DND-41 (cell line): ENCODE measurements around the gene TBPL2.

ENCODE experiments used
- CTCF ChIP-seq: IDR thresholded peaks from 2 replicates; pipeline ENCODE4 v1.5.1; 2012; ENCODE audit warnings: borderline replicate concordance, low read length, moderate library complexity, mild to moderate bottlenecking; ENCODE audit not compliant: poor library complexity, severe bottlenecking; ENCODE audit errors: extremely low read depth
- EZH2 ChIP-seq: IDR thresholded peaks from 3 replicates; pipeline ENCODE4 v1.6.1; 2012; ENCODE audit warnings: borderline replicate concordance, low read depth, mild to moderate bottlenecking, moderate library complexity, low read length, inconsistent platforms; ENCODE audit not compliant: severe bottlenecking

DNA sequence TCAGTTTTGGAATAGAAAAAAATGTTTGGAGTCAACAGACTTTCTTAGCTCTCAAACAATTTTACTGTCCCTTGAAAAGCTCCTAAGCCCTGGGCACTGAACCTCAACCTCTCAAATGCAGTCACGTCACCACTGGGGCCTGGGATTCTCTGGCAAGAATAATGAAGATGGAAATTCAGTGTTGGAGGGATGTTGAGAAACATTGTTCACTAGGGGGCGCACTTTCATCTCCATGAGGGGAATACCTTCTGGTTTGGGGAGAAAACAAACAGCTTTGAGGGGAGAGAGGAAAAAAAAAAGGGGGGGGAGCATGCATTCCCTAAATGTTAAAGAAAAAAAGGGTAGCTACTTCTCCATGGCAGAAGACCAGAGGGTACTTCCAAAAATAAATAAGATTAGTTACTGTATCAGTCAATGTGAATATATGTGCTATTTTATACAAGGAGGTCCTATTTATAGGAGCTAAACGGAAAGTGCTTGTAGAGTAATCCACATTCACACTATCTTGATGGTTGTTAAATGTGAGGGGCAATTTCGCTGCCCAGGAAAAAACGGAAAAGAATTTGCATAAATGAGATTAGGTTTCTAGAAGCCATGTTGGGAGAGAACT is 5.8 kb upstream of the TBPL2 start:
- TF ChIP-seq CTCF (peak; percentile 83), EZH2 (no peak)
